Breast epithelium (tissue), 4 donors: Measurements from ENCODE around the gene TANC1. TPM values are rescaled to one million over a fixed set of nuclear protein-coding genes. Genes with fewer than 3 reads are reported as not detected.

ENCODE experiments used
- DNase-seq, 2 donors: peaks; one replicate each; pipeline ENCODE4 v3.0.0-alpha.2; 2019; ENCODE audit warnings: low spot score in 2 of 2
- H3K27ac ChIP-seq, 2 donors: fragments of 200-600 bp; sonication (generic) in 1 of 2; one replicate each; pipeline ENCODE4 v1.5.1; 2016 to 2019; ENCODE audit warnings: mild to moderate bottlenecking in 1 of 2
- H3K27me3 ChIP-seq, 2 donors: fragments of 200-600 bp; sonication (generic) in 1 of 2; one replicate each; pipeline versions ENCODE4 v1.5.1 to v1.6.0; 2017 to 2019; ENCODE audit warnings: control low read depth in 1 of 2, mild to moderate bottlenecking in 1 of 2
- H3K36me3 ChIP-seq: fragments of 200-600 bp; one replicate; pipeline ENCODE4 v1.5.1; 2019
- H3K4me1 ChIP-seq, 2 donors: fragments of 200-600 bp; sonication (generic); one replicate each; pipeline ENCODE4 v1.5.1; 2016 to 2019; ENCODE audit warnings: control low read depth in 1 of 2
- H3K4me3 ChIP-seq, 3 donors: fragments of 200-600 bp; sonication (generic); 1 replicate in 2 of 3; 2 replicates in 1 of 3; pipeline ENCODE4 v1.5.1; 2016 to 2019; ENCODE audit warnings: mild to moderate bottlenecking in 3 of 3, moderate library complexity in 2 of 3
- H3K9me3 ChIP-seq, 2 donors: fragments of 200-600 bp; sonication (generic) in 1 of 2; one replicate each; pipeline ENCODE4 v1.5.1; 2016 to 2019; ENCODE audit warnings: control low read depth in 1 of 2
- POLR2A ChIP-seq: fragments of 450-650 bp; IDR thresholded peaks from one replicate; pipeline ENCODE4 v1.6.1; 2016; ENCODE audit warnings: antibody characterized with exemption, mild to moderate bottlenecking, moderate library complexity
- POLR2AphosphoS5 ChIP-seq, 3 donors: sonication (generic); formaldehyde crosslinking; IDR thresholded peaks; one replicate each; pipeline ENCODE4 v1.6.1; 2017; ENCODE audit warnings: antibody characterized with exemption in 3 of 3
- intact Hi-C: fragments of 100-400 bp; cut with DNase I; formaldehyde crosslinking; loops from one replicate; pipeline ENCODE4 v1.15.1; 2023; ENCODE audit warnings: low total_unique reads
- total RNA-seq, 3 donors: library from RNA; depleted of rRNA; stranded (reverse); fragments of >200 nt; gene quantifications; one replicate each; pipeline ENCODE4 v1.1.0, GENCODE V29; 2016
- TF ChIP-seq, protein P1 (sequence below), 3 donors: fragments of 450-650 bp; IDR thresholded peaks; one replicate each; pipeline ENCODE4 v1.5.1; 2016 to 2017; ENCODE audit warnings: antibody characterized with exemption in 3 of 3, mild to moderate bottlenecking in 3 of 3, moderate library complexity in 3 of 3

The TANC1 gene
- total RNA-seq, 3 donors from 2014 or later = 18.9 to 62.3 (median 58.4) TPM

DNA sequence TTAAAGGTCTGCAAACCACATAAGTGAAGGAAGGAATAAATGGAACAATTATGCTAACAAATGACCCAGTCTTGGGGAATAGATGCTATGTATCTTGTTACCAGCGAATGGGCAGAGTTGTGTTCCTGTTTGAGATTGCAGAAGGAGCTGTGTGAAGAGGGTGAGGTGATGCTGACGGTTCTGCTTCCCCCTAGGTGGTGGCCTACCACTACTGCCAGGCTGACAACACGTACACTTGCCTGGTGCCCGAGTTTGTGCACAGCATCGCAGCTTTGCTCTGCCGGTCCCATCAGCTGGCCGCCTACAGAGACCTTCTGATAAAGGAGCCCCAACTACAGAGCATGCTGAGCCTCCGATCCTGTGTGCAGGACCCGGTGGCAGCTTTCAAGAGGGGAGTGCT lies 206.3 kb downstream of the TANC1 start:
- no peak overlapping the region for H3K27ac ChIP-seq
- H3K4me3 ChIP-seq = no peak overlapping the region
- intact Hi-C loops = no loop called here
- H3K4me1 ChIP-seq = no peaks in the 10 kb centered on the region
- no peaks in the 10 kb centered on the region for H3K36me3 ChIP-seq
- no peaks in the 10 kb centered on the region for H3K27me3 ChIP-seq
- TF ChIP-seq POLR2AphosphoS5 (IDR thresholded peaks at IDR 0.05) (no peak), POLR2A (no peak)
- TF ChIP-seq, protein P1, sequence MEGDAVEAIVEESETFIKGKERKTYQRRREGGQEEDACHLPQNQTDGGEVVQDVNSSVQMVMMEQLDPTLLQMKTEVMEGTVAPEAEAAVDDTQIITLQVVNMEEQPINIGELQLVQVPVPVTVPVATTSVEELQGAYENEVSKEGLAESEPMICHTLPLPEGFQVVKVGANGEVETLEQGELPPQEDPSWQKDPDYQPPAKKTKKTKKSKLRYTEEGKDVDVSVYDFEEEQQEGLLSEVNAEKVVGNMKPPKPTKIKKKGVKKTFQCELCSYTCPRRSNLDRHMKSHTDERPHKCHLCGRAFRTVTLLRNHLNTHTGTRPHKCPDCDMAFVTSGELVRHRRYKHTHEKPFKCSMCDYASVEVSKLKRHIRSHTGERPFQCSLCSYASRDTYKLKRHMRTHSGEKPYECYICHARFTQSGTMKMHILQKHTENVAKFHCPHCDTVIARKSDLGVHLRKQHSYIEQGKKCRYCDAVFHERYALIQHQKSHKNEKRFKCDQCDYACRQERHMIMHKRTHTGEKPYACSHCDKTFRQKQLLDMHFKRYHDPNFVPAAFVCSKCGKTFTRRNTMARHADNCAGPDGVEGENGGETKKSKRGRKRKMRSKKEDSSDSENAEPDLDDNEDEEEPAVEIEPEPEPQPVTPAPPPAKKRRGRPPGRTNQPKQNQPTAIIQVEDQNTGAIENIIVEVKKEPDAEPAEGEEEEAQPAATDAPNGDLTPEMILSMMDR (IDR thresholded peaks at IDR 0.05) = no peak
- no peak for DNase-seq
- H3K9me3 ChIP-seq = no peaks in the 10 kb centered on the region

DNA sequence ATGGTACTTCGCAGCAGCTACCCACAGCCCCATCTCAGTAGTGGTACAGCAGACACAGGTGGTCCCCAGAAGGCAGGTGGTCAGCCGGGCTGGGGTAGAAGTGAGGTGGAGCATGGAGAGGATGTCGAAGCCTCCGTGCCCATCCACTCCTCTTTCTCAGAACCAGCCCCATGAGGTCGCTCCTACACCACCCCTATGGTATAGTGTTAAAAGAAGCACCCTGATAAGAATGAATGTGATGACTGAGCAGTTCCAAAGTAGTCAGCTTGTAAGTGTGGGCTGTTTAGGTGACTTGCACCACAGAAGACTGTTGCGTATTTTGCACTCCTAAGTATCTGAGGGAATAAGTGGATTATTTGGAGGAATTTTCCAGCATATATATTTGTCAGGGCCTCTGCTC lies 206.7 kb downstream of the TANC1 start:
- Histone ChIP-seq H3K4me3 (no peak overlapping the region), H3K9me3 (no peaks in the 10 kb centered on the region), H3K27ac (no peak overlapping the region), H3K4me1 (no peaks in the 10 kb centered on the region), H3K36me3 (no peaks in the 10 kb centered on the region), H3K27me3 (no peaks in the 10 kb centered on the region)
- no peak for DNase-seq
- intact Hi-C loops = no loop called here
- TF ChIP-seq POLR2AphosphoS5 (IDR thresholded peaks at IDR 0.05) (no peak), POLR2A (no peak)
- TF ChIP-seq, protein P1 (IDR thresholded peaks at IDR 0.05) = no peak

DNA sequence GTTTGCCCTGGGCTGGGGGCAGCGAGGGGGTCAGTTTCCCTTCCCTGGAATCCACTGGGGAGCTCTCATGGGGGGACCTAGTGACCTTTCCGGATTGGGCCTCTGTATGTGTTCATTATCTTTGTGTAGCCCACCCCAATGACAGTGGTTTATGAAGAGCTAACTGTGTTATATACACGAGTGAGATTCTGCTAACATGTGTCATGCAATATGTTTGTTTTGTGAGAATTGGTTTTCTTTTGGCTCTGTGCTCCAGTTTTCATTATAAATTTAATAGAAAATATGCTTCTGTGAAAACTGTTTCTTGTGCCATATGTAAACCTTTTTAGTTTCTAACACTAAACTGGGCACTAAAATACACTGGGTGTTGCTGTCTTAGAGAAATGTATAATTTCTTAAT lies 207.5 kb downstream of the TANC1 start:
- no peak for DNase-seq
- no peaks in the 10 kb centered on the region for H3K9me3 ChIP-seq
- intact Hi-C loops = no loop called here
- no peaks in the 10 kb centered on the region for H3K36me3 ChIP-seq
- TF ChIP-seq, protein P1 (IDR thresholded peaks at IDR 0.05) = no peak
- TF ChIP-seq POLR2A (no peak), POLR2AphosphoS5 (IDR thresholded peaks at IDR 0.05) (no peak)
- H3K4me1 ChIP-seq = no peaks in the 10 kb centered on the region
- H3K27ac ChIP-seq = no peak overlapping the region
- H3K4me3 ChIP-seq = no peak overlapping the region
- no peaks in the 10 kb centered on the region for H3K27me3 ChIP-seq

DNA sequence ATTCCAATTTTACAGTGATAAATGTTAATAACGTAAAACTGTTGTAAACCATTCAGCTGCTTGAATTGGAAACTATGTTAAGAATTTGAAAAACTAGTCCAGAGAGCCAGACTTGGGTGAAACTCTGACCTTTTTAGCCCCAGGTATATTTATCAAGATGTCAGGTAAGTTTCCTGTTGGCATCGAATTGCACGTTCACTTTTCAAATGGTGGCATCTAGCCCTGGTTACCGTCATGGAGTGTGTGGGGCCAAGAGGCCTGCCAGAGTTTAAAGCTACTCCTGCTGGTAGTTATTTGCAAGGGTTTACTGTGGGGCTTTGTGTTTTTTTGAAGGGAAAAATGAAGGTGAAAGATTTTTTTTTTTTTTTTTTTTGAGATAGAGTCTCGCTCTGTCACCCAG lies 208.1 kb downstream of the TANC1 start:
- peak in 1 of 2 donors; percentile 35 for DNase-seq
- Histone ChIP-seq H3K36me3 (no peaks in the 10 kb centered on the region), H3K27ac (no peak overlapping the region), H3K9me3 (no peaks in the 10 kb centered on the region), H3K4me3 (no peak overlapping the region), H3K4me1 (no peaks in the 10 kb centered on the region), H3K27me3 (no peaks in the 10 kb centered on the region)
- intact Hi-C loops = no loop called here
- TF ChIP-seq POLR2AphosphoS5 (IDR thresholded peaks at IDR 0.05) = no peak
- TF ChIP-seq POLR2A = no peak
- TF ChIP-seq, protein P1 (IDR thresholded peaks at IDR 0.05) = peak in 2 of 3 donors; percentile 18 to 20

DNA sequence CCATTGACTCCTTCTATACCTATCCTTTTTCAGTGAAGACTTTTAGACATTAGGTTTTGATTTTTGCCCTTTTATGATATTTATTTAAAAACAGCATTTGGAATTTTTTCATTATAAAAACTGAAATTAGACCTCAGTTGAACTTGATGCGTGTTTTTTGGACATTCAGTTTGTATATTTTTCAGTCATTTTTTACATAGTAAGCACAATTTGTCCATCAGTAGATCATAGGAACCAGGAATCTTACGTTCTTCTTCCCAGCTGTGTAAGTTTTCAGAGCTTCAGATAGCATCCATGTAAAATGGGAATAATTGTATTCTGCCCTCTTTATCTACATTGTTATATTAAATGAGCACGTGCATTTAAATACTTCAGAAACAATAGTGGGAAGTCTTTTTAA lies 208.9 kb downstream of the TANC1 start:
- TF ChIP-seq, protein P1 (IDR thresholded peaks at IDR 0.05) = no peak
- TF ChIP-seq POLR2A (no peak), POLR2AphosphoS5 (IDR thresholded peaks at IDR 0.05) (no peak)
- intact Hi-C loops = no loop called here
- H3K36me3 ChIP-seq = no peaks in the 10 kb centered on the region
- H3K27ac ChIP-seq = no peak overlapping the region
- H3K4me3 ChIP-seq = no peak overlapping the region
- H3K9me3 ChIP-seq = no peaks in the 10 kb centered on the region
- H3K4me1 ChIP-seq = no peaks in the 10 kb centered on the region
- DNase-seq = no peak
- no peaks in the 10 kb centered on the region for H3K27me3 ChIP-seq
